Breast epithelium (tissue), 4 donors: ENCODE results near the gene PKN1. TPM values are rescaled to one million over a fixed set of nuclear protein-coding genes. Genes with fewer than 3 reads are reported as not detected.
"Not testable (repeated sequence)": the region's sequence is repeated elsewhere in the genome, so short reads cannot be mapped to it uniquely, and the experiment has no call there.

Source experiments
- DNase-seq, 2 donors: peaks; one replicate each; pipeline ENCODE4 v3.0.0-alpha.2; 2019; ENCODE audit warnings: low spot score in 2 of 2
- H3K27ac ChIP-seq, 2 donors: fragments of 200-600 bp; sonication (generic) in 1 of 2; one replicate each; pipeline ENCODE4 v1.5.1; 2016 to 2019; ENCODE audit warnings: mild to moderate bottlenecking in 1 of 2
- H3K27me3 ChIP-seq, 2 donors: fragments of 200-600 bp; sonication (generic) in 1 of 2; one replicate each; pipeline versions ENCODE4 v1.5.1 to v1.6.0; 2017 to 2019; ENCODE audit warnings: control low read depth in 1 of 2, mild to moderate bottlenecking in 1 of 2
- H3K36me3 ChIP-seq: fragments of 200-600 bp; one replicate; pipeline ENCODE4 v1.5.1; 2019
- H3K4me1 ChIP-seq, 2 donors: fragments of 200-600 bp; sonication (generic); one replicate each; pipeline ENCODE4 v1.5.1; 2016 to 2019; ENCODE audit warnings: control low read depth in 1 of 2
- H3K4me3 ChIP-seq, 3 donors: fragments of 200-600 bp; sonication (generic); 1 replicate in 2 of 3; 2 replicates in 1 of 3; pipeline ENCODE4 v1.5.1; 2016 to 2019; ENCODE audit warnings: mild to moderate bottlenecking in 3 of 3, moderate library complexity in 2 of 3
- H3K9me3 ChIP-seq, 2 donors: fragments of 200-600 bp; sonication (generic) in 1 of 2; one replicate each; pipeline ENCODE4 v1.5.1; 2016 to 2019; ENCODE audit warnings: control low read depth in 1 of 2
- POLR2A ChIP-seq: fragments of 450-650 bp; IDR thresholded peaks from one replicate; pipeline ENCODE4 v1.6.1; 2016; ENCODE audit warnings: antibody characterized with exemption, mild to moderate bottlenecking, moderate library complexity
- POLR2AphosphoS5 ChIP-seq, 3 donors: sonication (generic); formaldehyde crosslinking; IDR thresholded peaks; one replicate each; pipeline ENCODE4 v1.6.1; 2017; ENCODE audit warnings: antibody characterized with exemption in 3 of 3
- intact Hi-C: fragments of 100-400 bp; cut with DNase I; formaldehyde crosslinking; loops from one replicate; pipeline ENCODE4 v1.15.1; 2023; ENCODE audit warnings: low total_unique reads
- total RNA-seq, 3 donors: library from RNA; depleted of rRNA; stranded (reverse); fragments of >200 nt; gene quantifications; one replicate each; pipeline ENCODE4 v1.1.0, GENCODE V29; 2016
- TF ChIP-seq, protein P1 (sequence below), 3 donors: fragments of 450-650 bp; IDR thresholded peaks; one replicate each; pipeline ENCODE4 v1.5.1; 2016 to 2017; ENCODE audit warnings: antibody characterized with exemption in 3 of 3, mild to moderate bottlenecking in 3 of 3, moderate library complexity in 3 of 3

The PKN1 gene
- total RNA-seq, 3 donors from 2014 or later, result 40.8 to 78.1 (median 59.6) TPM

DNA sequence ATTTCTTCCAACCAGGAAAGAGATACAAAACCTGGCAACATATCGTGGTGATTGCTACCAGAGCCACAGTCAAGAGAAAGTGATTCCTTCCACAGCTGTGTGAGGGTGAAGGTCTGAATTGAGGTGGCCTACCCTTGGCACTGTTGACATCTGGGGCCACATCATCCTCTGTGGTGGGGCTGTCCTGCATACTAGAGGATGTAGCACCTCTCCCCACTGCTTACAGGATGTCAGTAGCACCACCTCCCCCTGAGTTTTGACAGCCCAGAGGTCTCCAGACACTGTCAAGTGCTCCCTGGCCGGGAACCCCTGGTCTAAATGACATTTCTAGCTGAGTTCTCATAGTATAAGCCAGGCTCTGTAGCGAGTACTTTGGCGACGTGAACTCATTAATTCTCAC is 26.6 kb downstream of the PKN1 start:
- intact Hi-C loops, result no loop called here

DNA sequence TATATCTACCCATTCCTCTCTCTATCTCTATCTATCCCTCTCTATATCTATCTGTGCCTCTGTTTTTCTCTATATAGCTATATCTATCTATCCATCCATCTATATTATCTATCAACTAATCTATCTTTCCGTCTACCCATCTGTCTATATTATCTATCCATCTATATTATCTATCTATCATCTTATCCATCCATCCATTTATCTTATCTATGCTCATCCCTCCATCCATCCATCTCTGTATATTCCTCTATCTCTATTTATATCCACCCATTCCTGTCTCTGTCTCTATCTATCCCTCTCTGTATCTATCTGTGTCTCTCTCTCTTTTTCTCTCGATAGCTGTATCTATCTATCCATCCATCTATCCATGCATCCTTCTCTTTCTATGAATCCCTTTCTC is 27.8 kb downstream of the PKN1 start:
- no peak for DNase-seq
- no peak for TF ChIP-seq POLR2A
- TF ChIP-seq, protein P1, sequence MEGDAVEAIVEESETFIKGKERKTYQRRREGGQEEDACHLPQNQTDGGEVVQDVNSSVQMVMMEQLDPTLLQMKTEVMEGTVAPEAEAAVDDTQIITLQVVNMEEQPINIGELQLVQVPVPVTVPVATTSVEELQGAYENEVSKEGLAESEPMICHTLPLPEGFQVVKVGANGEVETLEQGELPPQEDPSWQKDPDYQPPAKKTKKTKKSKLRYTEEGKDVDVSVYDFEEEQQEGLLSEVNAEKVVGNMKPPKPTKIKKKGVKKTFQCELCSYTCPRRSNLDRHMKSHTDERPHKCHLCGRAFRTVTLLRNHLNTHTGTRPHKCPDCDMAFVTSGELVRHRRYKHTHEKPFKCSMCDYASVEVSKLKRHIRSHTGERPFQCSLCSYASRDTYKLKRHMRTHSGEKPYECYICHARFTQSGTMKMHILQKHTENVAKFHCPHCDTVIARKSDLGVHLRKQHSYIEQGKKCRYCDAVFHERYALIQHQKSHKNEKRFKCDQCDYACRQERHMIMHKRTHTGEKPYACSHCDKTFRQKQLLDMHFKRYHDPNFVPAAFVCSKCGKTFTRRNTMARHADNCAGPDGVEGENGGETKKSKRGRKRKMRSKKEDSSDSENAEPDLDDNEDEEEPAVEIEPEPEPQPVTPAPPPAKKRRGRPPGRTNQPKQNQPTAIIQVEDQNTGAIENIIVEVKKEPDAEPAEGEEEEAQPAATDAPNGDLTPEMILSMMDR (IDR thresholded peaks at IDR 0.05), result no peak
- no peak for TF ChIP-seq POLR2AphosphoS5 (IDR thresholded peaks at IDR 0.05)
- Histone ChIP-seq H3K36me3 (no peaks in the 10 kb centered on the region), H3K27me3 (no peaks in the 10 kb centered on the region), H3K27ac (no peak overlapping the region), H3K4me1 (no peaks in the 10 kb centered on the region), H3K4me3 (no peak overlapping the region), H3K9me3 (no peaks in the 10 kb centered on the region)
- intact Hi-C loops, result no loop called here

More for the DNA sequence above, 26.6 kb downstream of the PKN1 start:
- Histone ChIP-seq H3K36me3 (no peaks in the 10 kb centered on the region), H3K27ac (no peak overlapping the region), H3K27me3 (no peaks in the 10 kb centered on the region), H3K9me3 (no peaks in the 10 kb centered on the region), H3K4me1 (no peaks in the 10 kb centered on the region), H3K4me3 (no peak overlapping the region)
- no peak for DNase-seq
- TF ChIP-seq POLR2AphosphoS5 (IDR thresholded peaks at IDR 0.05), result no peak
- TF ChIP-seq POLR2A, result no peak
- TF ChIP-seq, protein P1 (IDR thresholded peaks at IDR 0.05), result no peak

DNA sequence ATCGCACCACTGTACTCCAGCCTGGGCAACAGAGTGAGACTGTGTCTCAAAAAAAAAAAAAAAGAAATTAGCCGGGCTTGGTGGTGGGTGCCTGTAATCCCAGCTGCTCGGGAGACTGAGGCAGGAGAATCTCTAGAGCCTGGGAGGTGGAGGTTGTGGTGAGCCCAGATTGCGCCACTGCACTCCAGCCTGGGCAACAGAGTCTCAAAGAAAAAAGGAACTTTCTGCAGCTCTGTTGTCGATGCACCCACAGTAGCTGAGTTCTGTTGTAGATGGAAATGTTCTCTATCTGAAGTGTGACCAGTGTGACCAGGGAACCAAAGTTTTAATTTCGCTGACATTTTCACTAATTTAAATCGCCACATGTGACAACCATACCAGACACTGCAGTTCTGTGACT is 29.3 kb downstream of the PKN1 start:
- intact Hi-C loops, H3K4me1 ChIP-seq, H3K27me3 ChIP-seq, DNase-seq, H3K4me3 ChIP-seq, H3K9me3 ChIP-seq, H3K27ac ChIP-seq, H3K36me3 ChIP-seq: not testable (repeated sequence)

DNA sequence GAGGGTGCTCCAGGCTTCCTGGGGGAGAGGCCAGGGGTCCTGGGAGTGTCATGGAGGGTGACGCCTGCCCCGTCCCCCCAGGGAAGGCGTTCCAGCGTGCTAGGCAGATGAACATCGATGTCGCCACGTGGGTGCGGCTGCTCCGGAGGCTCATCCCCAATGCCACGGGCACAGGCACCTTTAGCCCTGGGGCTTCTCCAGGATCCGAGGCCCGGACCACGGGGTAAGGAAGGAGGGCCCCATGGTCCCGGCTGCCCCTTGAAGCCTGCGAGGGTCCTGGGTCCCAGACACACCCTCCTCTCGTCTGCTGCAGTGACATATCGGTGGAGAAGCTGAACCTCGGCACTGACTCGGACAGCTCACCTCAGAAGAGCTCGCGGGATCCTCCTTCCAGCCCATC is 30.6 kb downstream of the PKN1 start:
- intact Hi-C loops, result no loop called here
- no peak for DNase-seq
- TF ChIP-seq, protein P1 (IDR thresholded peaks at IDR 0.05), result no peak
- no peak for TF ChIP-seq POLR2AphosphoS5 (IDR thresholded peaks at IDR 0.05)
- no peak for TF ChIP-seq POLR2A
- Histone ChIP-seq H3K4me1 (no peaks in the 10 kb centered on the region), H3K36me3 (no peaks in the 10 kb centered on the region), H3K9me3 (no peaks in the 10 kb centered on the region), H3K27ac (no peak overlapping the region), H3K27me3 (no peaks in the 10 kb centered on the region), H3K4me3 (no peak overlapping the region)

DNA sequence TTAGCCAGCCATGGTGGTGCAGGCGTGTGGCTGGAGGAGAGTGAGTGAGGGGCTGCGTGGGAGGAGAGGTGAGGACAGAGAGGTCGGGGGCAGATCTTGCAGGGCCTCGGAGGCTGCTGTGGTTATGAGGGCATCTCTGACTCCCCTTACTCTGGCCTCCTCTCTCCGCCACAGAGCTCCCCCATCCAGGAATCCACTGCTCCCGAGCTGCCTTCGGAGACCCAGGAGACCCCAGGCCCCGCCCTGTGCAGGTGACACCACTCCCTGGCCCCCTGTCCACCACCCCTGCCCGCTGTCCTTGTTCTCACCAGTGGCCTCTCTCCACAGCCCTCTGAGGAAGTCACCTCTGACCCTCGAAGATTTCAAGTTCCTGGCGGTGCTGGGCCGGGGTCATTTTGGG is 34.3 kb downstream of the PKN1 start:
- H3K9me3 ChIP-seq, result no peaks in the 10 kb centered on the region
- TF ChIP-seq POLR2A (no peak), POLR2AphosphoS5 (IDR thresholded peaks at IDR 0.05) (no peak)
- TF ChIP-seq, protein P1 (IDR thresholded peaks at IDR 0.05), result no peak
- intact Hi-C loops, result no loop called here
- no peak for DNase-seq
- no peak overlapping the region for H3K27ac ChIP-seq
- no peaks in the 10 kb centered on the region for H3K36me3 ChIP-seq
- no peaks in the 10 kb centered on the region for H3K27me3 ChIP-seq
- no peak overlapping the region for H3K4me3 ChIP-seq
- peaks cover 0 to 6% of the 10 kb centered on the region in 2 donors for H3K4me1 ChIP-seq

DNA sequence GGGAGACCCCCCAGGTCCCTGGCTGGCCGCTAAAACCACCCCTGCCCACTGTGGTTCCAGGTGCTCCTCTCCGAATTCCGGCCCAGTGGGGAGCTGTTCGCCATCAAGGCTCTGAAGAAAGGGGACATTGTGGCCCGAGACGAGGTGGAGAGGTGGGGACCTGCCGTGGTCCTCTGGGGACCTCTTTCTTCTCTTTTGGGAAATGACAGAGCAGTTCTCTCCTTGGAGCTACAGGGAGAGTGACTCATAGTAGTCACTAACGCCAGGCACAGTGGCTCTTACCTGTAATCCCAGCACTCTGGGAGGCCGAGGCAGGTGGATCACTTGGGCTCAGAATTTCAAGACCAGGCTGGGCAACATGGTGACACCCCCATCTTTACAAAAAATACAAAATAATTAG is 34.7 kb downstream of the PKN1 start:
- no peak overlapping the region for H3K27ac ChIP-seq
- peaks cover 0 to 7% of the 10 kb centered on the region in 2 donors for H3K4me1 ChIP-seq
- no peak for DNase-seq
- TF ChIP-seq, protein P1 (IDR thresholded peaks at IDR 0.05), result no peak
- no peak for TF ChIP-seq POLR2A
- TF ChIP-seq POLR2AphosphoS5 (IDR thresholded peaks at IDR 0.05), result no peak
- intact Hi-C loops, result no loop called here
- no peaks in the 10 kb centered on the region for H3K9me3 ChIP-seq
- no peak overlapping the region for H3K4me3 ChIP-seq
- H3K36me3 ChIP-seq, result no peaks in the 10 kb centered on the region
- no peaks in the 10 kb centered on the region for H3K27me3 ChIP-seq
